Neutrophil (primary cell): Measurements from ENCODE around the gene TCF19.

ENCODE experiments used
- H3K27ac ChIP-seq: fragments of 200-600 bp; sonication (generic); 2 replicates; pipeline ENCODE4 v1.5.1; 2016; ENCODE audit warnings: mild to moderate bottlenecking, moderate library complexity
- H3K27me3 ChIP-seq: fragments of 200-600 bp; sonication (generic); 2 replicates; pipeline ENCODE4 v1.6.0; 2016; ENCODE audit warnings: mild to moderate bottlenecking
- H3K36me3 ChIP-seq: fragments of 200-600 bp; sonication (generic); 2 replicates; pipeline ENCODE4 v1.5.1; 2017
- H3K4me1 ChIP-seq, 2 experiments: fragments of 200-600 bp in 1 of 2; sonication (generic) in 1 of 2; 1 replicate in 1 of 2; 2 replicates in 1 of 2; pipeline versions ENCODE4 v1.5.1 to v1.6.1; 2013 to 2016; ENCODE audit warnings: low read depth in 1 of 2, low read length in 1 of 2, mild to moderate bottlenecking in 1 of 2, moderate library complexity in 1 of 2; ENCODE audit not compliant: control insufficient read depth in 1 of 2, insufficient read depth in 1 of 2
- H3K4me3 ChIP-seq, 2 experiments: fragments of 200-600 bp in 1 of 2; sonication (generic) in 1 of 2; 1 replicate in 1 of 2; 2 replicates in 1 of 2; pipeline ENCODE4 v1.5.1; 2013 to 2016; ENCODE audit warnings: low read depth in 1 of 2, low read length in 1 of 2, mild to moderate bottlenecking in 1 of 2, moderate library complexity in 1 of 2
- H3K9me3 ChIP-seq: fragments of 200-600 bp; sonication (generic); 2 replicates; pipeline ENCODE4 v1.5.1; 2016
- CTCF ChIP-seq: fragments of 200-600 bp; sonication (generic); IDR thresholded peaks from 2 replicates; pipeline ENCODE4 v1.5.1; 2016; ENCODE audit warnings: antibody characterized with exemption

TCF19 gene

GRCh38 chr6:31132806-31133205 is 25.6 kb upstream of the TCF19 start:
- Histone ChIP-seq H3K9me3 (no peaks in the 10 kb centered on the region), H3K36me3 (no peaks in the 10 kb centered on the region), H3K27me3 (peaks cover 22% of the 10 kb centered on the region), H3K4me3 (no peak overlapping the region), H3K27ac (no peak overlapping the region), H3K4me1 (peaks cover 4% of the 10 kb centered on the region in 2 experiments)
- no peak for TF ChIP-seq CTCF

- H3K4me3 ChIP-seq, result no peak overlapping the region
- H3K27ac ChIP-seq, result no peak overlapping the region
- no peaks in the 10 kb centered on the region for H3K9me3 ChIP-seq
- H3K4me1 ChIP-seq, result peaks cover 4 to 5% of the 10 kb centered on the region in 2 experiments
- peaks cover 19% of the 10 kb centered on the region for H3K27me3 ChIP-seq
- no peak for TF ChIP-seq CTCF
- no peaks in the 10 kb centered on the region for H3K36me3 ChIP-seq
Measured at GRCh38 chr6:31135710-31136109, 22.7 kb upstream of the TCF19 start.

- H3K27me3 ChIP-seq, result peaks cover 19% of the 10 kb centered on the region
- no peak for TF ChIP-seq CTCF
- no peak within 1 kb of the TSS for H3K4me3 ChIP-seq
- peaks cover 11% of the 10 kb centered on the region for H3K36me3 ChIP-seq
- peaks cover 4 to 5% of the 10 kb centered on the region in 2 experiments for H3K4me1 ChIP-seq
- H3K9me3 ChIP-seq, result no peaks in the 10 kb centered on the region
- H3K27ac ChIP-seq, result no peak within 1 kb of the TSS
Measured at GRCh38 chr6:31138982-31139381, 19.4 kb upstream of the TCF19 start, which contains the start of gene PSORS1C2. PSORS1C2 (minus strand) TSS chr6:31139066; CDS start chr6:31139026, 40 bp downstream.

GRCh38 chr6:31139599-31139998 is 18.8 kb upstream of the TCF19 start:
- TF ChIP-seq CTCF, result no peak

GRCh38 chr6:31140643-31141042 is 17.7 kb upstream of the TCF19 start:
- peaks cover 4 to 5% of the 10 kb centered on the region in 2 experiments for H3K4me1 ChIP-seq
- no peak overlapping the region for H3K27ac ChIP-seq
- no peaks in the 10 kb centered on the region for H3K9me3 ChIP-seq
- H3K36me3 ChIP-seq, result peaks cover 20% of the 10 kb centered on the region
- peaks cover 19% of the 10 kb centered on the region for H3K27me3 ChIP-seq
- TF ChIP-seq CTCF, result no peak
- H3K4me3 ChIP-seq, result no peak overlapping the region

More at GRCh38 chr6:31139599-31139998, 18.8 kb upstream of the TCF19 start:
- Histone ChIP-seq H3K27ac (no peak overlapping the region), H3K36me3 (peaks cover 14% of the 10 kb centered on the region), H3K27me3 (peaks cover 19% of the 10 kb centered on the region), H3K4me1 (peaks cover 4 to 5% of the 10 kb centered on the region in 2 experiments), H3K9me3 (no peaks in the 10 kb centered on the region), H3K4me3 (no peak overlapping the region)

- Histone ChIP-seq H3K27me3 (peaks cover 19% of the 10 kb centered on the region), H3K36me3 (peaks cover 20% of the 10 kb centered on the region), H3K27ac (no peak overlapping the region), H3K9me3 (no peaks in the 10 kb centered on the region), H3K4me1 (peaks cover 4 to 5% of the 10 kb centered on the region in 2 experiments), H3K4me3 (no peak overlapping the region)
- TF ChIP-seq CTCF, result no peak
Measured at GRCh38 chr6:31142361-31142761, 16.0 kb upstream of the TCF19 start.
